Caco-2 (cell line): Measurements from ENCODE around the gene RGS6. TPM values are rescaled to one million over a fixed set of nuclear protein-coding genes. Genes with fewer than 3 reads are reported as not detected.

ENCODE experiments used
- BruUV-seq: library from RNA; stranded (reverse); fragments of 400-500 nt; replicated peaks from 2 replicates; lab custom pipeline; 2021; lab: Mats Ljungman, UMichigan
- CTCF ChIA-PET: fragments of 300-600 bp; sonication (Branson Sonifier 250); formaldehyde crosslinking; loops from one replicate; lab custom pipeline; 2022; ENCODE audit warnings: antibody characterized with exemption; lab: Charles Lee
- POLR2A ChIA-PET: fragments of 300-600 bp; sonication (Branson Sonifier 250); formaldehyde crosslinking; loops from one replicate; lab custom pipeline; 2022; ENCODE audit warnings: antibody characterized with exemption; lab: Charles Lee
- DNase-seq, 2 experiments: peaks; one replicate each; pipeline versions ENCODE4 v3.0.0 to v3.0.0-alpha.2; 2020 to 2022
- H3K27me3 ChIP-seq: replicated peaks from 2 replicates; pipeline ENCODE4 v1.6.0; 2011; ENCODE audit warnings: low read length; ENCODE audit not compliant: control insufficient read depth, insufficient read depth
- H3K36me3 ChIP-seq: 2 replicates; pipeline ENCODE4 v1.5.1; 2011; ENCODE audit warnings: low read length; ENCODE audit not compliant: control insufficient read depth, insufficient read depth
- H3K4me1 ChIP-seq: fragments of 250-450 bp; sonication (Bioruptor Pico); 2 replicates; pipeline ENCODE4 v1.5.1; 2020; ENCODE audit warnings: mild to moderate bottlenecking
- H3K4me3 ChIP-seq: 2 replicates; pipeline ENCODE4 v1.5.1; 2011; ENCODE audit warnings: low read depth, mild to moderate bottlenecking, control low read depth, low read length
- H3K9me3 ChIP-seq: fragments of 250-450 bp; sonication (Bioruptor Pico); 2 replicates; pipeline ENCODE4 v1.5.1; 2020; ENCODE audit warnings: mild to moderate bottlenecking, moderate library complexity
- H3K27ac Mint-ChIP-seq: one replicate; pipeline ENCODE4 v1.8.0; 2022; ENCODE audit warnings: mixed read lengths; ENCODE audit not compliant: unreplicated experiment
- H3K27me3 Mint-ChIP-seq: one replicate; pipeline ENCODE4 v1.8.0; 2022; ENCODE audit warnings: mixed read lengths; ENCODE audit not compliant: insufficient read depth, unreplicated experiment
- H3K36me3 Mint-ChIP-seq: one replicate; pipeline ENCODE4 v1.8.0; 2022; ENCODE audit warnings: mild to moderate bottlenecking, mixed read lengths; ENCODE audit not compliant: insufficient read depth, unreplicated experiment
- H3K4me1 Mint-ChIP-seq: one replicate; pipeline ENCODE4 v1.8.0; 2022; ENCODE audit warnings: low read depth, mixed read lengths; ENCODE audit not compliant: unreplicated experiment
- H3K4me3 Mint-ChIP-seq: one replicate; pipeline ENCODE4 v1.8.0; 2022; ENCODE audit warnings: mild to moderate bottlenecking, moderate library complexity, mixed read lengths; ENCODE audit not compliant: unreplicated experiment
- H3K9me3 Mint-ChIP-seq: one replicate; pipeline ENCODE4 v1.8.0; 2022; ENCODE audit warnings: mixed read lengths; ENCODE audit not compliant: unreplicated experiment
- intact Hi-C: fragments of 100-400 bp; cut with micrococcal nuclease; formaldehyde crosslinking; loops from one replicate; pipeline ENCODE4 v1.10.0; 2022; ENCODE audit not compliant: unreplicated experiment
- total RNA-seq: library from RNA; stranded (reverse); gene quantifications from 2 replicates; pipeline ENCODE4 v1.2.3, GENCODE V29; 2022
- TF ChIP-seq, protein P1 (sequence below), 2 experiments: fragments of 200-600 bp in 1 of 2; IDR thresholded peaks; 1 replicate in 1 of 2; 2 replicates in 1 of 2; pipeline versions ENCODE4 v1.5.1 to v1.8.0; 2011 to 2022; ENCODE audit warnings: antibody characterized with exemption in 1 of 2, control low read depth in 1 of 2, inconsistent platforms in 1 of 2, low read depth in 1 of 2, low read length in 1 of 2, mild to moderate bottlenecking in 1 of 2, moderate library complexity in 1 of 2; ENCODE audit not compliant: insufficient read depth in 1 of 2, severe bottlenecking in 1 of 2, unreplicated experiment in 1 of 2

The RGS6 gene
- total RNA-seq, 1 experiment from 2014 or later, result not detected

DNA sequence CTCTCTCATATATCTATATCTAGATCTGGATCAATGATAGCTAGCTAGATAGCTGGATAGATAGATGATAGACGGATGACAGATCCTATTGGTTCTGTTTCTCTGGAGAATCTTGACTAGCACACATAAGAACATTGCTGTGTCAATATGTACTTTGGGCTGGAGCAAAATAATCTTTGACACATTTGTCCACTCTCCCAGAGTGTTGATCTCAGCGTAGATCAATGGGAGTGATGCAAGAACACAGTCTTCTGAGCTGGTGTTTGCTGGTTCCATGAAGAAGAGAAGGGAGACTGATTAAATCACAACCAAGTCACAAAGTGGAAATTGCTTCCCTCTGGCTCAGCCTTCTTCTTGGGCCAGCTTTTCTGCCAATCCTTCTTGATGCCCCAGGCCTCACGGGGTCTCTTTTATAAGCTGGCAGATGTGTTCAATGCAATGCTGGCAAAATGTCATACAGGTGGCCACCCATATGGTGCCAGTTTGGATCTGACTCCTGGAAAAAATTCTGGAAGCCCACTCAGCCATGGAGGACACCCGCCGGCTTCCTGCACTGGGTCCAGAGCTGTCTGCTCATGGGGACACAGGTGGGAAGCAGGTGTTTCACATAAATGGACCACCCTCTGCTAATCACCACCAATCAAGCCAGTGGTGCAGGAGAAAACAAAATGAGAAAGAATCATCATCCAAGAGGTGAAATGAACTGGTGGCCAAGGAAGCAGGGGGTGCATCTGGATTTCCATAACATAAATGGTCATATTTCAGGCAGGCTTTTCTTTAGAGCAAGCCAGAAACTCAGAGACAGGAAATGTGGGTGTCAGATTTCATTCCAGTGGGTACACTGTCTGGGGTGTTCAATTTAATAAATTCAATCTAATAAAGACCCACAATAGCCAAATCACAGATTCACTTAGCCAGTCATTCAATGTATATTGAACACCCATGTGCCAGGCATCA, 651.4 kb downstream of the RGS6 start:
- no TSS peak for BruUV-seq
- no peaks in the 10 kb centered on the region for H3K36me3 Mint-ChIP-seq
- intact Hi-C loops, result no loop called here

DNA sequence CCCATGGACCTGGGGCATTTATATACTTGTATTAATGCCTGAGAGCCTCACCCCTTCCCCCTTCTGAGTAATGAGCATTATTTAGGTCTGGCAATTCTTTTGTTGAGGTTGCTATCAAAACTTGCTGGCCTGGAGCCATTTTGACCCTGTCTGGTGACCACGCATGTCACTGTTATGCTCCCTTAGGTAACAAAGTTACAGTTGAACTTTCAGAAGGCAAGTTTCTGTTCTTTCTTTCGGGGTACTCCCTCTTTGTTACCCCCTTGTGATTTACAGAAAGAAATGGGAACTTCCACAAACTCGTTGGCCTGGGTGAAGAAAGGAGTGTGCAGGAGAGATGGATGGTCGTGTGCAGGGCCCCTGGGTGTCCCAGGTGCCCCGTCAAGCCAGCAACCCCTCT, 656.3 kb downstream of the RGS6 start:
- no peak for DNase-seq
- H3K27ac Mint-ChIP-seq, result no peak overlapping the region
- no peaks in the 10 kb centered on the region for H3K9me3 Mint-ChIP-seq
- H3K4me1 ChIP-seq, result no peaks in the 10 kb centered on the region
- intact Hi-C loops, result no loop called here
- no TSS peak for BruUV-seq
- ChIA-PET POLR2A (no interaction called here), CTCF (no interaction called here)
- H3K4me1 Mint-ChIP-seq, result no peaks in the 10 kb centered on the region
- no peak overlapping the region for H3K4me3 Mint-ChIP-seq
- H3K36me3 ChIP-seq, result no peaks in the 10 kb centered on the region
- no peak overlapping the region for H3K4me3 ChIP-seq
- 0 out of 2 replicates have a peak, but pooled peaks cover 2% of the 10 kb centered on the region for H3K27me3 ChIP-seq
- peaks cover 16% of the 10 kb centered on the region for H3K27me3 Mint-ChIP-seq
- peaks cover 7% of the 10 kb centered on the region for H3K36me3 Mint-ChIP-seq
- TF ChIP-seq, protein P1, sequence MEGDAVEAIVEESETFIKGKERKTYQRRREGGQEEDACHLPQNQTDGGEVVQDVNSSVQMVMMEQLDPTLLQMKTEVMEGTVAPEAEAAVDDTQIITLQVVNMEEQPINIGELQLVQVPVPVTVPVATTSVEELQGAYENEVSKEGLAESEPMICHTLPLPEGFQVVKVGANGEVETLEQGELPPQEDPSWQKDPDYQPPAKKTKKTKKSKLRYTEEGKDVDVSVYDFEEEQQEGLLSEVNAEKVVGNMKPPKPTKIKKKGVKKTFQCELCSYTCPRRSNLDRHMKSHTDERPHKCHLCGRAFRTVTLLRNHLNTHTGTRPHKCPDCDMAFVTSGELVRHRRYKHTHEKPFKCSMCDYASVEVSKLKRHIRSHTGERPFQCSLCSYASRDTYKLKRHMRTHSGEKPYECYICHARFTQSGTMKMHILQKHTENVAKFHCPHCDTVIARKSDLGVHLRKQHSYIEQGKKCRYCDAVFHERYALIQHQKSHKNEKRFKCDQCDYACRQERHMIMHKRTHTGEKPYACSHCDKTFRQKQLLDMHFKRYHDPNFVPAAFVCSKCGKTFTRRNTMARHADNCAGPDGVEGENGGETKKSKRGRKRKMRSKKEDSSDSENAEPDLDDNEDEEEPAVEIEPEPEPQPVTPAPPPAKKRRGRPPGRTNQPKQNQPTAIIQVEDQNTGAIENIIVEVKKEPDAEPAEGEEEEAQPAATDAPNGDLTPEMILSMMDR (IDR thresholded peaks at IDR 0.05; ENCODE audit: insufficient read depth in 1 of 2, low read depth in 1 of 2, low read length in 1 of 2, severe bottlenecking in 1 of 2, unreplicated experiment in 1 of 2), result no peak
- no peaks in the 10 kb centered on the region for H3K9me3 ChIP-seq

More for the DNA sequence above, 651.4 kb downstream of the RGS6 start:
- DNase-seq, result no peak
- H3K9me3 Mint-ChIP-seq, result no peaks in the 10 kb centered on the region
- H3K4me1 Mint-ChIP-seq, result no peaks in the 10 kb centered on the region
- H3K4me1 ChIP-seq, result no peaks in the 10 kb centered on the region
- peaks cover 18% of the 10 kb centered on the region for H3K27me3 Mint-ChIP-seq
- no peak overlapping the region for H3K4me3 ChIP-seq
- H3K36me3 ChIP-seq, result no peaks in the 10 kb centered on the region
- H3K4me3 Mint-ChIP-seq, result no peak overlapping the region
- ChIA-PET POLR2A (no interaction called here), CTCF (no interaction called here)
- TF ChIP-seq, protein P1 (IDR thresholded peaks at IDR 0.05; ENCODE audit: insufficient read depth in 1 of 2, low read depth in 1 of 2, low read length in 1 of 2, severe bottlenecking in 1 of 2, unreplicated experiment in 1 of 2), result no peak
- H3K27me3 ChIP-seq, result no peaks in the 10 kb centered on the region; the same call in 1 of the 2 replicates
- H3K9me3 ChIP-seq, result no peaks in the 10 kb centered on the region
- no peak overlapping the region for H3K27ac Mint-ChIP-seq

DNA sequence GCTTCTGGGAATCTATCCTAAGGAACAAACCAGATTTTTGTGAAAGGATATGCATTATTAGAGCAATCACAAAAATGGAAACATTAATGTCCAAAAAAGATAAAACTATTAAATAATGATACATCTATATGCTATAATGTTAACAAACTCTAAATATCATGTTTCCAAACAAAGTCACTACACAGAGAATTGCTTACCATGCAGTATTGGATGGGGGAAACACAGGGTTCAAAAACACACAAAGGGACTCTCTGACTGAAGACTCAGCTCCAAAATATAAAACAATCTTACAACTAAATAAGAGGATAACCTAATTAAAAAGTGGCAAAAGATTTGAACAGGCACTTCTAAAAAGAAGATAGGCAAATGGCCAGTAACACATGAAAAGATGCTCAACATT, 657.4 kb downstream of the RGS6 start:
- ChIA-PET POLR2A (no interaction called here), CTCF (no interaction called here)
- Mint-ChIP-seq H3K27ac (no peak overlapping the region), H3K36me3 (peaks cover 7% of the 10 kb centered on the region), H3K4me3 (no peak overlapping the region), H3K27me3 (peaks cover 13% of the 10 kb centered on the region), H3K9me3 (no peaks in the 10 kb centered on the region), H3K4me1 (no peaks in the 10 kb centered on the region)
- H3K4me1 ChIP-seq, result no peaks in the 10 kb centered on the region
- DNase-seq, result no peak
- no peak overlapping the region for H3K4me3 ChIP-seq
- no peaks in the 10 kb centered on the region for H3K9me3 ChIP-seq
- BruUV-seq, result no TSS peak
- H3K36me3 ChIP-seq, result no peaks in the 10 kb centered on the region
- intact Hi-C loops, result no loop called here
- TF ChIP-seq, protein P1 (IDR thresholded peaks at IDR 0.05; ENCODE audit: insufficient read depth in 1 of 2, low read depth in 1 of 2, low read length in 1 of 2, severe bottlenecking in 1 of 2, unreplicated experiment in 1 of 2), result no peak
- H3K27me3 ChIP-seq, result 0 out of 2 replicates have a peak, but pooled peaks cover 2% of the 10 kb centered on the region
